Esophagus squamous epithelium (tissue), 4 donors: ENCODE results near the gene ZSCAN31.

Experiments used
- CTCF ChIP-seq, 6 experiments: fragments of 450-650 bp in 4 of 6; fragments of 200-600 bp in 2 of 6; sonication (generic) in 2 of 6; IDR thresholded peaks; one replicate each; pipeline ENCODE4 v1.5.1; 2016 to 2019; ENCODE audit warnings: antibody characterized with exemption in 6 of 6, mild to moderate bottlenecking in 4 of 6, moderate library complexity in 4 of 6
- POLR2A ChIP-seq, 4 donors: fragments of 450-650 bp; IDR thresholded peaks; one replicate each; pipeline ENCODE4 v1.6.1; 2017; ENCODE audit warnings: antibody characterized with exemption in 4 of 4, mild to moderate bottlenecking in 4 of 4, moderate library complexity in 3 of 4

DNA sequence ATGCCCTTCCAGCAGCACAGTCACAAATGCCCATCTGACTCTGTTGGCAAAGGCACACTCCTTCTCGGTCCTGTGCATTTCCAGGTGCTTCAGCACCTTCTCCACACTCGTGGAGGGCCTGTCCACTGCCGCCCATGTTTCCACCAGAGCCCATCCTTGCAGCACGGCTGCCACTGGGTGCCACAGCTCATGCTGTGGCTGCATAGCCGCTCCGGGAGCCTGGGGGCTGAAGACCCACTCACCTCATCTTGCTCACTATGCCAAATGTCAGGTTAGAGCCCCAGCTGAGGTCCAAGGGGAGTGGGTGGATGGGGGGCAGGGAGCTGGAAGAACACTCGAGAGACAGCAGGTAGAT, 20.7 kb upstream of the ZSCAN31 start:
- no peak for TF ChIP-seq CTCF (IDR thresholded peaks at IDR 0.05)
- TF ChIP-seq POLR2A (IDR thresholded peaks at IDR 0.05), result no peak
